ENCODE results near the gene SPI1.

DNA sequence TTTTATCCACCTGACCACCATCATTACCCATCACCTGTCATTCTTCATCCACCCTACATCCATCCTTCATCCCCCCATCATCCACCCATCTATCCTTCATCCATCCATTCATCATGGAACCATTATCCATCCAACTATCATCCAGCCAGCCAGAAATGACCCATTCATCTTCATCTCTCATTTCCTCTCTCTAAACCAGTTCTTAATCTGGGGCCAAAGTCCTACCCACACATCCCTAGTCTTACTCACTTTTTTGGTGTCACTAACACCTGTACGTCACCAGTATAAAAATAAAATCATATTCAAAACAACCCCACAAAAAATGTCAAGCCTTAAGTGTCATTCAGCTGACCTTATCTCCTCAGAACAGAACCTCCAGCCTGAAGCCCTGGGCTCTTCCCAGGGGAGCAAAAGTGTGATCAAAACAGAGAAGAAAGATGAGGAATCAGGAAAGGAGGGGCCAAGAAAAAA lies 12.3 kb downstream of the SPI1 start:
- TF ChIP-seq, protein P1, sequence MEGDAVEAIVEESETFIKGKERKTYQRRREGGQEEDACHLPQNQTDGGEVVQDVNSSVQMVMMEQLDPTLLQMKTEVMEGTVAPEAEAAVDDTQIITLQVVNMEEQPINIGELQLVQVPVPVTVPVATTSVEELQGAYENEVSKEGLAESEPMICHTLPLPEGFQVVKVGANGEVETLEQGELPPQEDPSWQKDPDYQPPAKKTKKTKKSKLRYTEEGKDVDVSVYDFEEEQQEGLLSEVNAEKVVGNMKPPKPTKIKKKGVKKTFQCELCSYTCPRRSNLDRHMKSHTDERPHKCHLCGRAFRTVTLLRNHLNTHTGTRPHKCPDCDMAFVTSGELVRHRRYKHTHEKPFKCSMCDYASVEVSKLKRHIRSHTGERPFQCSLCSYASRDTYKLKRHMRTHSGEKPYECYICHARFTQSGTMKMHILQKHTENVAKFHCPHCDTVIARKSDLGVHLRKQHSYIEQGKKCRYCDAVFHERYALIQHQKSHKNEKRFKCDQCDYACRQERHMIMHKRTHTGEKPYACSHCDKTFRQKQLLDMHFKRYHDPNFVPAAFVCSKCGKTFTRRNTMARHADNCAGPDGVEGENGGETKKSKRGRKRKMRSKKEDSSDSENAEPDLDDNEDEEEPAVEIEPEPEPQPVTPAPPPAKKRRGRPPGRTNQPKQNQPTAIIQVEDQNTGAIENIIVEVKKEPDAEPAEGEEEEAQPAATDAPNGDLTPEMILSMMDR (conservative IDR thresholded peaks at IDR 0.05; ENCODE audit: low read depth, low read length) = no peak
- TF ChIP-seq EZH2phosphoT487 (IDR thresholded peaks at IDR 0.05; ENCODE audit: borderline replicate concordance, low read length) (no peak), EZH2 (IDR thresholded peaks at IDR 0.05; ENCODE audit: low read length, unreplicated experiment) (no peak)

All from PC-3 (cell line).